Measurements from ENCODE around the gene TRPC1. TPM values are rescaled to one million over a fixed set of nuclear protein-coding genes. Genes with fewer than 3 reads are reported as not detected.

Gene TRPC1
- total RNA-seq, 4 donors from 2014 or later = 3.3 to 12.0 (median 4.6) TPM

GRCh38 chr3:142784228-142784627 lies 60.4 kb downstream of the TRPC1 start:
- WGBS = 98% methylated on average over 1 of the region's 1 CpG

GRCh38 chr3:142785996-142786395 lies 62.2 kb downstream of the TRPC1 start:
- no peaks in the 10 kb centered on the region for H3K27me3 ChIP-seq
- no peak for DNase-seq (ENCODE audit: low spot score in 2 of 2)
- H3K27ac ChIP-seq = no peak overlapping the region
- 90% methylated on average over 4 of the region's 4 CpGs for WGBS
- H3K4me1 ChIP-seq = no peaks in the 10 kb centered on the region
- H3K36me3 ChIP-seq = no peaks in the 10 kb centered on the region
- H3K4me3 ChIP-seq = no peak overlapping the region
- TF ChIP-seq POLR2A (IDR thresholded peaks at IDR 0.05) = no peak
- H3K9me3 ChIP-seq = no peaks in the 10 kb centered on the region

More at GRCh38 chr3:142784228-142784627, 60.4 kb downstream of the TRPC1 start:
- Histone ChIP-seq H3K4me3 (no peak overlapping the region), H3K4me1 (no peaks in the 10 kb centered on the region), H3K27ac (no peak overlapping the region), H3K9me3 (no peaks in the 10 kb centered on the region), H3K36me3 (no peaks in the 10 kb centered on the region), H3K27me3 (no peaks in the 10 kb centered on the region)
- no peak for TF ChIP-seq POLR2AphosphoS5 (IDR thresholded peaks at IDR 0.05)
- no peak for TF ChIP-seq CTCF (IDR thresholded peaks at IDR 0.05)
- no peak for TF ChIP-seq EP300 (IDR thresholded peaks at IDR 0.05)
- TF ChIP-seq POLR2A (IDR thresholded peaks at IDR 0.05) = no peak
- DNase-seq (ENCODE audit: low spot score in 2 of 2) = no peak

- TF ChIP-seq POLR2A (IDR thresholded peaks at IDR 0.05) (no peak), CTCF (IDR thresholded peaks at IDR 0.05) (no peak), EP300 (IDR thresholded peaks at IDR 0.05) (no peak), POLR2AphosphoS5 (IDR thresholded peaks at IDR 0.05) (no peak)
- no peaks in the 10 kb centered on the region for H3K9me3 ChIP-seq
These were observed 63.9 kb downstream of the TRPC1 start for GRCh38 chr3:142787719-142788118.

GRCh38 chr3:142794508-142794907 lies 70.7 kb downstream of the TRPC1 start:
- TF ChIP-seq POLR2AphosphoS5 (IDR thresholded peaks at IDR 0.05) (no peak), CTCF (IDR thresholded peaks at IDR 0.05) (no peak), POLR2A (IDR thresholded peaks at IDR 0.05) (no peak), EP300 (IDR thresholded peaks at IDR 0.05) (no peak)
- no peak for DNase-seq (ENCODE audit: low spot score in 2 of 2)
- 83% methylated on average over 4 of the region's 4 CpGs for WGBS

More at GRCh38 chr3:142787719-142788118, 63.9 kb downstream of the TRPC1 start:
- H3K27ac ChIP-seq = no peak overlapping the region
- no peaks in the 10 kb centered on the region for H3K27me3 ChIP-seq
- DNase-seq (ENCODE audit: low spot score in 2 of 2) = no peak
- H3K4me3 ChIP-seq = no peak overlapping the region
- no peaks in the 10 kb centered on the region for H3K36me3 ChIP-seq
- 47% methylated on average over 1 of the region's 1 CpG for WGBS
- no peaks in the 10 kb centered on the region for H3K4me1 ChIP-seq

GRCh38 chr3:142795332-142795731 lies 71.5 kb downstream of the TRPC1 start:
- no peak overlapping the region for H3K4me3 ChIP-seq
- no peak for DNase-seq (ENCODE audit: low spot score in 2 of 2)
- H3K27me3 ChIP-seq = no peaks in the 10 kb centered on the region
- WGBS = 97% methylated on average over 1 of the region's 1 CpG
- no peaks in the 10 kb centered on the region for H3K36me3 ChIP-seq
- no peaks in the 10 kb centered on the region for H3K9me3 ChIP-seq
- H3K27ac ChIP-seq = no peak overlapping the region
- no peaks in the 10 kb centered on the region for H3K4me1 ChIP-seq
- TF ChIP-seq POLR2A (IDR thresholded peaks at IDR 0.05) = no peak
- no peak for TF ChIP-seq CTCF (IDR thresholded peaks at IDR 0.05)
- no peak for TF ChIP-seq POLR2AphosphoS5 (IDR thresholded peaks at IDR 0.05)
- no peak for TF ChIP-seq EP300 (IDR thresholded peaks at IDR 0.05)

More at GRCh38 chr3:142794508-142794907, 70.7 kb downstream of the TRPC1 start:
- H3K27ac ChIP-seq = no peak overlapping the region
- H3K36me3 ChIP-seq = no peaks in the 10 kb centered on the region
- H3K9me3 ChIP-seq = no peaks in the 10 kb centered on the region
- H3K4me1 ChIP-seq = no peaks in the 10 kb centered on the region
- H3K27me3 ChIP-seq = no peaks in the 10 kb centered on the region
- H3K4me3 ChIP-seq = no peak overlapping the region

GRCh38 chr3:142796823-142797222 lies 73.0 kb downstream of the TRPC1 start:
- WGBS = 73% methylated on average over 2 of the region's 2 CpGs
- Histone ChIP-seq H3K4me3 (no peak overlapping the region), H3K36me3 (no peaks in the 10 kb centered on the region), H3K9me3 (no peaks in the 10 kb centered on the region), H3K4me1 (no peaks in the 10 kb centered on the region), H3K27me3 (no peaks in the 10 kb centered on the region), H3K27ac (no peak overlapping the region)
- TF ChIP-seq POLR2AphosphoS5 (IDR thresholded peaks at IDR 0.05) = no peak
- no peak for TF ChIP-seq CTCF (IDR thresholded peaks at IDR 0.05)
- TF ChIP-seq POLR2A (IDR thresholded peaks at IDR 0.05) = no peak
- TF ChIP-seq EP300 (IDR thresholded peaks at IDR 0.05) = no peak
- no peak for DNase-seq (ENCODE audit: low spot score in 2 of 2)
